ENCODE data around the gene PRSS56. TPM values are rescaled to one million over a fixed set of nuclear protein-coding genes. Genes with fewer than 3 reads are reported as not detected.

The PRSS56 gene
- polyA plus RNA-seq, 1 donor from 2014 or later: 0.16 TPM

GRCh38 chr2:232541961-232542714, 21.9 kb downstream of the PRSS56 start:
- H4K20me1 ChIP-seq (ENCODE audit: insufficient read depth): no peaks in the 10 kb centered on the region
- H3K27me3 ChIP-seq (ENCODE audit: insufficient read depth, low read depth, low read length): no peaks in the 10 kb centered on the region
- H3K9me2 ChIP-seq (ENCODE audit: insufficient read depth, low read length): no peaks in the 10 kb centered on the region
- no peak overlapping the region for H2AFZ ChIP-seq (ENCODE audit: low read depth, low read length)
- no peak overlapping the region for H3K9ac ChIP-seq (ENCODE audit: low read length)
- no peak overlapping the region for H3K4me2 ChIP-seq (ENCODE audit: low read length)
- peaks cover 14% of the 10 kb centered on the region for H3K36me3 ChIP-seq (ENCODE audit: insufficient read depth, low read length)
- no peaks in the 10 kb centered on the region for H3F3A ChIP-seq (ENCODE audit: insufficient read depth, low read length, poor library complexity, severe bottlenecking)
- peaks cover 7% of the 10 kb centered on the region for H3K79me2 ChIP-seq (replicated peaks; ENCODE audit: insufficient read depth, low read length)
- H3K27ac ChIP-seq (ENCODE audit: low read length): no peak overlapping the region
- H3K9me3 ChIP-seq (ENCODE audit: low read length): no peaks in the 10 kb centered on the region
- H3K4me3 ChIP-seq (ENCODE audit: low read length): no peak overlapping the region
- TF ChIP-seq TAF1 (IDR thresholded peaks at IDR 0.05; ENCODE audit: low read depth) (no peak), SMC3 (conservative IDR thresholded peaks at IDR 0.05; ENCODE audit: poor library complexity) (no peak)

- Histone ChIP-seq H3K9me3 (ENCODE audit: low read length) (no peaks in the 10 kb centered on the region), H3K27me3 (ENCODE audit: insufficient read depth, low read depth, low read length) (no peaks in the 10 kb centered on the region), H3K79me2 (replicated peaks; ENCODE audit: insufficient read depth, low read length) (peaks cover 12% of the 10 kb centered on the region), H3F3A (ENCODE audit: insufficient read depth, low read length, poor library complexity, severe bottlenecking) (no peaks in the 10 kb centered on the region), H3K36me3 (ENCODE audit: insufficient read depth, low read length) (peaks cover 16% of the 10 kb centered on the region), H4K20me1 (ENCODE audit: insufficient read depth) (no peaks in the 10 kb centered on the region), H3K4me2 (ENCODE audit: low read length) (no peak overlapping the region), H3K27ac (ENCODE audit: low read length) (no peak overlapping the region), H3K9ac (ENCODE audit: low read length) (no peak overlapping the region), H3K4me3 (ENCODE audit: low read length) (no peak overlapping the region), H2AFZ (ENCODE audit: low read depth, low read length) (no peak overlapping the region), H3K9me2 (ENCODE audit: insufficient read depth, low read length) (no peaks in the 10 kb centered on the region)
- TF ChIP-seq CTCF (IDR thresholded peaks at IDR 0.05; ENCODE audit: poor library complexity, severe bottlenecking) (no peak), SMC3 (conservative IDR thresholded peaks at IDR 0.05; ENCODE audit: poor library complexity) (no peak), TAF1 (IDR thresholded peaks at IDR 0.05; ENCODE audit: low read depth) (no peak), REST (IDR thresholded peaks at IDR 0.05; ENCODE audit: borderline replicate concordance) (no peak), EP300 (conservative IDR thresholded peaks at IDR 0.05; ENCODE audit: poor library complexity, severe bottlenecking) (no peak)
Observed at GRCh38 chr2:232542715-232543467, 22.7 kb downstream of the PRSS56 start.

GRCh38 chr2:232543491-232543890, 23.3 kb downstream of the PRSS56 start:
- Histone ChIP-seq H3F3A (ENCODE audit: insufficient read depth, low read length, poor library complexity, severe bottlenecking) (no peaks in the 10 kb centered on the region), H3K27ac (ENCODE audit: low read length) (no peak overlapping the region), H3K9me2 (ENCODE audit: insufficient read depth, low read length) (no peaks in the 10 kb centered on the region), H2AFZ (ENCODE audit: low read depth, low read length) (no peak overlapping the region), H4K20me1 (ENCODE audit: insufficient read depth) (no peaks in the 10 kb centered on the region), H3K4me3 (ENCODE audit: low read length) (no peak overlapping the region), H3K9ac (ENCODE audit: low read length) (no peak overlapping the region), H3K9me3 (ENCODE audit: low read length) (no peaks in the 10 kb centered on the region), H3K4me2 (ENCODE audit: low read length) (no peak overlapping the region), H3K36me3 (ENCODE audit: insufficient read depth, low read length) (peaks cover 16% of the 10 kb centered on the region), H3K79me2 (replicated peaks; ENCODE audit: insufficient read depth, low read length) (peaks cover 14% of the 10 kb centered on the region), H3K27me3 (ENCODE audit: insufficient read depth, low read depth, low read length) (no peaks in the 10 kb centered on the region)
- TF ChIP-seq TAF1 (IDR thresholded peaks at IDR 0.05; ENCODE audit: low read depth) (no peak), CTCF (IDR thresholded peaks at IDR 0.05; ENCODE audit: poor library complexity, severe bottlenecking) (no peak), EP300 (conservative IDR thresholded peaks at IDR 0.05; ENCODE audit: poor library complexity, severe bottlenecking) (no peak), RAD21 (conservative IDR thresholded peaks at IDR 0.05) (no peak), MXI1 (conservative IDR thresholded peaks at IDR 0.05; ENCODE audit: poor library complexity, severe bottlenecking) (no peak), SMC3 (conservative IDR thresholded peaks at IDR 0.05; ENCODE audit: poor library complexity) (no peak), POLR2AphosphoS5 (IDR thresholded peaks at IDR 0.05) (no peak), EZH2 (IDR thresholded peaks at IDR 0.05; ENCODE audit: borderline replicate concordance, insufficient read depth, low read length, poor library complexity, severe bottlenecking) (no peak)
